GM21717 (cell line): ENCODE data around the gene ADGRG1.
"Not testable (repeated sequence)": the region's sequence is repeated elsewhere in the genome, so short reads cannot be mapped to it uniquely, and the experiment has no call there.

Experiments
- ATAC-seq: cut with Tn5 transposase; IDR thresholded peaks from one replicate; pipeline ENCODE4 v1.9.1; 2021; ENCODE audit warnings: mild to moderate bottlenecking, moderate library complexity; ENCODE audit not compliant: unreplicated experiment

ADGRG1 gene

DNA sequence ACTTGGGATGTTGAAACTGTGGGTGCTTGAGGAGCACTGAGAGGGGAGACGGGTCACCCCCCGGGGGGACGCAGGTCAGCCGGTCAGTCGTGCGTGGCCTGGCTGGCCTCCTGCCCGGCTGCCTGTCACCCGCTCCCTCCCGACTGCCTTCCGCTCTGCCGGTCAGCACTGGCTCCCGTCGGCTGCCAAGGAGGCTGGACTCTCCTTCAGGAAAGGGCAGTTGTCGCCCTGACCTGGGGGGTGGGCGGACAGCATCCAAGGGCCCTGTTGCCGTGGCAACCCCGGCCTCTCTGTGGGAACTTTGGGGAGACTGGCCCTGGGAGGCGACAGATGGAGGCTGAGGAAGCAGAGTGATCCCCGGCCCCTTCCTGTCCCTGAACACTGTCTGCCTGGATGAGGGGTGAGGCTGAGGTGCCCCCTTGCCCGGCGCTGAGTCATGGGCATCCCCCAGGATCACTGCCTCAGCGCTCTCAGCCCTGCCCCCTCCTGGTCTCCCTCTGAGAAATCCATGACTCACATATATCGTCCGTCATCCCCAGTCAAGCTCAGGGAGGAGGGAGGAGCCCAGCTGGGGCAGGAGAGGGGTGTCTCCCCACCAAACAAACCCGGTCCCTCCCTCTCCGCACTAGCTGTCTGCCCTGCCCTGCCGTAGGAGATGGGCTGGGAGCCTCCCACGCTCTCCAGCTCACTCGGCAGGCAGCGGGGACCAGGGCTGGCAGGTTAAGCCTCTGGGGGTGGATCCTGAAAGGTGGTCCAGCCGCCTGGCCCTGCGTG is at the start of gene ADGRG1:
Gene ADGRG1, plus strand, starts transcription at position 623 of the 774 bp plus-strand sequence. CDS start 21,658 bp downstream, outside the sequence.
- ATAC-seq, result no peak

DNA sequence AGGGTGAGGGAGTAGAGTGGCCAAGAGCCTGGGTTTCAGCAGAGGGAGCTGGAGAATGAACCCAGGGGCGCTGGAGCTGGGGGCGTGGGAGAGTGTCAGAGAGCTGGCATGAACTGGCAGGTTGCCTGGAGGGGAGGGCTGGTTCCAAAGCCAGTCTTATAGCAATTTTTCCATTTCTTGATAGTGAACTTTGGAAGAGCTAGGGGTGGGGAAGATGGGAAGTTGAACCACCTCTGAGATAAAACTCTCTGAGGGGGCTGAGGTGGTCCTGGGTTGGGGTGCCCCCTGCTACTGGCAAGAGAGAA is 49.1 kb upstream of the ADGRG1 start:
- ATAC-seq, result no peak

DNA sequence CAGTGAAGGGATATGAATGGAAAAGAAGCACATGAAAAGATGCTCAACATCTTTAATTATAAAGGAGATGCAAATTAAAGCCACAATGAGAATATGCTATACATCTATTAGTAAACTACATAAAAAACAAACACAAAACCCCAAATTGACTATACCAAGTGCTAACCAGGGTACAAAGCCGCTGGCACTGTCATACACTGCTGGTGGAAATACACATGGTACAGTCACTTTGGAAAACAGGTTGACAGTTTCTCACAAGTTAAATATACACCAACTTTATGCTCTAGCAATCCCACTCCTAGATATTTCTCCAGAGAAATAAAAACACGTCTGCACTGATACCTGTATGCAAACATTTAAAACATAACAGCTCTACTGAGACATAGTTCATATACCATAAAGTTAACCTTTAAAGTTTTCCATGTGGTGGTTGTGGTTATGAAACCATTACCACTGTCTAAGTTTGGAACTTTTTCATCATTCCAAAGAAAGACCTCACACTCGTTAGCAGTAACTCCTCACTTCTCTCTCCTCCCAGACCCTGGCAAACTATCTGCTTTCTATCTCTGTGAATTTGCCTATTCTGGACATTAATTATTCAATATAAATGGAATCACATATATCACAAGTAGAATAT is 43.3 kb upstream of the ADGRG1 start:
- no peak for ATAC-seq

DNA sequence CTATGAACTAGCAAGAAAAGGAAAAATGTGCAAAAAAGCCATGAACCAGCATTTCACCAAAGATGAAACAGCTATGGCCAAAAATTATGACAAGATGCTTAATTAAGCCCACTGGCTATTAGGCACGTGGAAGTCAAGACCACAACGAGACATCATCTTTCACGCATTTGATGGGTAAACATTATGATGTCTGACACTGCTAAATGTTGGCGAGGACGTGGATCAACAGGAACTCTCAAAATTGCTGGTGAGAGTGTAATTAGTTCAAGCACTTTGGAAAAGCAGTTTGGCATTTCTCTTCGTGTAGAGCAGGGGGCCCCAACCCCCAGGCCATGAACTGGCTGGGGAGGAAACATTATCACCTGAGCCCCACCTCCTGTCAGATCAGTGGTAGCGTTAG is 39.6 kb upstream of the ADGRG1 start:
- no peak for ATAC-seq

DNA sequence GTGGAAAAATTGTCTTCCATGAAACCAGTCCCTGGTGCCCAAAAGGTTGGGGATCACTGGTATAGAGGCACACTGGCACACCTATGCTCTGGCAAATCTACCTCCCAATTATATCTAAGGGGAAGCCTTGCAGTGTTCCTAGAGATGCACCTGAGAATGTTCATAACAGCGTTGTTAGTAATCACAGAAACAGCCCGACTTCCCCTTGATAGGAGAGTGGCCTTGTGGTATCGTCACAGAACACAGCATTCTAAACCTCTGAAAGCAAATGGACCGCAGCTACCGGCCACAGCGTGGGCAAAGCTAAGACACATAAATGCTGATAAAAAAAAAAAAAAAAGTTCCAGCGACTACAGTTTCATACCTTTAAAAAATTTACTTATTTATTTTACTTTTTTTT is 39.1 kb upstream of the ADGRG1 start:
- no peak for ATAC-seq

DNA sequence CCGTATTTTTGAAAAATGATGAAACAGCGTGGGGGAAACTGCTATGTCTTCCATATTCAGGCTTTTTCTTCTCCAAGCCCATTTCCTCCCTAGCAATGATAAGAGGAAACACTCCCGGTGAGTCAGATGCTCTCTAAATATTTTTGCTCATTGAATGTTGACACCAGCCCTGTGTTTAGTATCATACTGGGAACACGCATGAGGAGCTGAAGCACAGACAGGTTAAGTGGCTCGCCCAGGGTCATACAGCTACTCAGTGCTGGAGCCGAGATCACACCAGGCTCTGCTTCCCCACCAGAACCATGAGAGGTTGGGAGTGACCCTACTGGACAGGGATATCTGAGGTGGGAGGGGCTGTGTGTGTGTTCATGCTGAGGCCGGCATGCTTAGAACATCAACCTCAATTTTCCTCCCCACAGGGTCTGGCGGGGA is 37.8 kb upstream of the ADGRG1 start:
- ATAC-seq, result peak; percentile 10

GRCh38 chr16:57591086-57591869 is 37.2 kb upstream of the ADGRG1 start:
- peak; percentile 79 for ATAC-seq

- ATAC-seq, result no peak
Observed at GRCh38 chr16:57591870-57592485, 36.5 kb upstream of the ADGRG1 start.

DNA sequence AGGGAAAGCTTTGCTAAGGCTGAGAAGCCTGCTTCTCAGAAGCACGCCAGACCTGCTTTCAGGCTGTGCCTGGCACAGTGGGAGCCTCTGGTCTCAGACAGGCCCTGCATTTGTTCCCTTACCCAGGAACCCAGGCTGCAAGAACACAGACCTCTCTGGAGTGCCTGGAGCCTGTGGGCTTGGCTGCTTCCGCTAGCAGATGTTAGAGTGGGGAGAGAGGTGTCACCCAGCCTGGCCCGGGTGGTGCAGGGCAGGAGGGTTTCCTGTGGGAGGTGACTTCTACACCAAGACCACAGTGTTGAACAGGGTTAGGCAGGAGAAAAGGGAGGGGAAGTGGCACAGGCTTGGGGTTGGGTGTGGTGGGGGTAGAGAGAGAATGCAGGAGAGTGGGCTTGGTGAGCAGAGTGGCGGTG is 35.8 kb upstream of the ADGRG1 start:
- peak; percentile 39 for ATAC-seq

GRCh38 chr16:57593021-57593420 is 35.4 kb upstream of the ADGRG1 start:
- no peak for ATAC-seq

GRCh38 chr16:57593990-57594389 is 34.4 kb upstream of the ADGRG1 start:
- no peak for ATAC-seq

DNA sequence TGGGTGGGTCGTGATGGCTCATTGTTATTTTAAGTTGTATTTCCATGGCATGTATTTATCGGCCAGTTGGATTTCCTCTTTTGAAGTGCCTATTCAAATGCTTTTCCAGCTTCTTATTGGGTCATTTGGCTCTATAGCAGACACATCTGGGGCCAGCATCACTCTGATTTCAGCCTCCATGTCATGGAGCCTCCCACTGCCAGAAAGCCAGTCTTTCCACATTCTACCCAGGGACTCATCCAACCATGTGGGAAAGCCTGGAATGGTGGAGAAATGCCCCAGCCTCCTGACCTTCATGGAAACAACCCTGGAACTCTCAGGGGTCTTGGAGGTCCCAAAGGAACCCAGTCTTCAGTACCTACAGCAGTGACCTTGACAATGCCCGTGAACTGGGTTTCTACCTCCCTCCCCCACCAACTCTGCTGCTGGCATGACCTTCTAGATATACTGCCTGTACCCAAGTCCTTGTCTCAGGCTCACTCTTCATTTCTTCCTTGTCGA is 33.8 kb upstream of the ADGRG1 start:
- ATAC-seq, result no peak

GRCh38 chr16:57596234-57596633 is 32.2 kb upstream of the ADGRG1 start:
- not testable (repeated sequence) for ATAC-seq

GRCh38 chr16:57598437-57598836 is 30.0 kb upstream of the ADGRG1 start:
- no peak for ATAC-seq

- ATAC-seq, result no peak
Observed at GRCh38 chr16:57600048-57600835, 28.2 kb upstream of the ADGRG1 start.

DNA sequence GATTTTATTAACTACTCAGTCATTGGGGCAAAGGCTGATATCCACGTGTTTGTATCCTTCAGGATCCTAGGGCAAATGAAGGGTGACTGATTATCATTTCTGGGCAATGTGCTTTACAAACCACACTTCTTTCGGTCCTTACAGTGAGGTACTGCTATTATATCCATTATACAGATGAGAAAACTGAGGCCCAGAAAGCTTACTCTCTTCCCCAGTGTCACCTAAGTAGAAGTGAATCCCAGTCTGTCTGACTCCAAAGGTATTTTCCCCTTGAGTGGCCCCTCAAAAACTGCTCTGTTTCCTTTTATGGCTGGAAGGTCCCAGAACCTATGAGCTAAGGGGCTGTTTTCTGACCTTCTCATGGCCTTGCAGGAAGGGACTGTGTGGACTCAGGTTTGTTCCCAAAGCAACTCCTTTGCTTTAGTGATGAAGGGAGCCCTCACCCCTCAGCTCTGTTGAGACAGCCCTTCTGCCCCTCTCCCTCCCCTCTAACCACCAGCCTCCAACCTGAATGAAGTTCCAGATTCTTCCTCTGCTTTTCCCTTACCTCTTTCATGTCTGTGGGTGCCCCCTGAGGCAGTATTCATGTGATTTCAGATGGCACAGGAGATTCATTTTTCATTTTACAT is 27.4 kb upstream of the ADGRG1 start:
- no peak for ATAC-seq

DNA sequence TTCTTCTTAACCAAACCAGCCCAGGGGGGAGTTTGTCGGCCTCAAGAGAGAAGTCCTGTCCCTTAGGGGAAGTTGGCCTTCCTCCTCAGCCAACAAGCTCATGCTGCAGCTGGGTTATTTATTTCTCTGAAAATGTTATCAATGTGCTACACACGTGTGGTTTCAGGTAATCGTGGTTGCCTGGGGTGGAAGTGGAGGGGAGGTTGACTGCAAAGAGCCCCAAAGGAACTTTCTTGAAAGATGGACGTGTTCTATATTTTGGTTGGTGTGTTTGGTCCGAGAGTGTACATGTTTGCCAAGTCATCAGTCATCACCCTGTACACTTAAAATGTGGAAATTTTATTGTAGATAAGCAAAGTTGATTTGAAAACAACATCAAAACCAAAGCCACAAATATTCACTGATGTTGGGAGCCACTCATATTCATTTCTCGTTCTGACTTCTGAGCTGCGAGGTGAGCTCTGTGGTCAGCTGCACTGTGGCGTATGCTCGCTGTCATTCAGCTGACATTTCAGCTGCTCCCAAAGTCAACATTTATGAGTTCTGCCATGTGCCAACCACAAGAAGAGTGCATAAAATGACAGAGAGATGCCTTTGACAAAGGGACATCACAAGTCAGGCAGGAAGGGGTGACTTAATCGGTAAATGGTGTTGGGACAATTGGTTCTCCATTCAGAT is 26.5 kb upstream of the ADGRG1 start:
- peak; percentile 70 for ATAC-seq

- no peak for ATAC-seq
Observed at GRCh38 chr16:57603115-57604024, 25.1 kb upstream of the ADGRG1 start.
